ENCODE data around the gene FARP1.

FARP1 gene

GRCh38 chr13:98435376-98435775 is 292.5 kb downstream of the FARP1 start:
- no peak for DNase-seq

DNA sequence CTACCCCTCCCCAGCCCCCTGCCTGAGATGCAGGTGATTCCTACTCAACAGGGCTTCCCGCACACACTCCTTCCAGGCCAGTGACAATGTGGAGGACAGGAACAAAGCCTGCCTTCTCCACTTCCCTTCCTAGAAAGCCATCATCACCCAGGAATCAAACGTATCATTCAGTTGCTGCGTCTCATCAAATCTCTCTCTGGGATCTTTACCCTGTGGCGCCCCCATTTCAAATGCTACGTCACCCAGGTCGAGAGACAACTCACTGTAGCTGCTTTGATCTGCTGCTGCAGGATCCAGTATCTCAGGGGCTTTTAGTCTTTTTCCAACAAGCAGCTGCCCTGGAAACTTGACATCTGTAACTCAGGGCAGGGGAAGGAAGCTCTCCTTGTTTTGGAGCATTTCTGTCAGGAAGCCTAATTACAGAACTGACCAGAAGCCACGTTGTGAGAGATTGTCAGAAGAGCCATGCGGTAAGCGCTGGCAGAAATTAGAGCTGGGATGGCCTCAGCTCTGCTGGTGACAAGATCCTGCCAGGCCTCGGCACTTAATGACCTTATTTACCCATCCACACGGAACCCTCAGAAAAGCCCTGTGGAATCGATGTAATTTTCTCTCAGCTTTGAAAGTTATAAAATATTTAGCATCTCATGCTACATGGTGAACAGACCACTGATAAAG is 293.5 kb downstream of the FARP1 start:
- no peak for DNase-seq

GRCh38 chr13:98438246-98439125 is 295.6 kb downstream of the FARP1 start:
- no peak for DNase-seq

- no peak for DNase-seq
Observed at GRCh38 chr13:98439126-98439828, 296.4 kb downstream of the FARP1 start.

GRCh38 chr13:98439896-98440295 is 297.0 kb downstream of the FARP1 start:
- DNase-seq, result no peak

DNA sequence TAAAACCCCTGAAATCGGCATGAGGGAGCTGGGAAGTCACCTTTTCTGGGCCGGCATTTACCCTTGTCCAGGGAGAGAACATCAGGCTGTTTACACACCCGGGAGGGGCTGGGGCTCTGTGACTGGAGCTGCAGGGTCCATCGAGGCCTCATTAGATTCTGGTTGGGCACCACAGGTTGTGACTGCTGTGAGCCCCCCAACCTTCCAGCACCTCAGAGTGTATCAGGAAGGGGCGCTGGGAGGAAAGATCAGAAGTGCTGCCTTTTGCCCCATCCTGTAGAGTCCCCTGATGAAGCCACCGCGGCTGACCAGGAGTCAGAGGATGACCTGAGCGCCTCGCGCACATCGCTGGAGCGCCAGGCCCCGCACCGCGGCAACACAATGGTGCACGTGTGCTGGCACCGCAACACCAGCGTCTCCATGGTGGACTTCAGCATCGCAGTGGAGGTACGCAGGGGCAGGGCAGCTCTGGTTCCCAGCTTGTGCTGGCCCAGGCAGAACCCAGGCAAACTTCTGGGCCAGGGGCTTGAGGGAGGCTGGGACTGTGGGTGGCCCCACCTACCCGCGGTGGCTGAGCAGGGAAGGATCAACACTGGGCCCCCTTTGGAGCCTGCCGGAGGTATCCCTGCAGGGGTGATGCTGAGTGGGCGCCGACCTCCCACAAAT is 297.6 kb downstream of the FARP1 start:
- DNase-seq, result no peak

GRCh38 chr13:98441056-98441676 is 298.3 kb downstream of the FARP1 start:
- no peak for DNase-seq

DNA sequence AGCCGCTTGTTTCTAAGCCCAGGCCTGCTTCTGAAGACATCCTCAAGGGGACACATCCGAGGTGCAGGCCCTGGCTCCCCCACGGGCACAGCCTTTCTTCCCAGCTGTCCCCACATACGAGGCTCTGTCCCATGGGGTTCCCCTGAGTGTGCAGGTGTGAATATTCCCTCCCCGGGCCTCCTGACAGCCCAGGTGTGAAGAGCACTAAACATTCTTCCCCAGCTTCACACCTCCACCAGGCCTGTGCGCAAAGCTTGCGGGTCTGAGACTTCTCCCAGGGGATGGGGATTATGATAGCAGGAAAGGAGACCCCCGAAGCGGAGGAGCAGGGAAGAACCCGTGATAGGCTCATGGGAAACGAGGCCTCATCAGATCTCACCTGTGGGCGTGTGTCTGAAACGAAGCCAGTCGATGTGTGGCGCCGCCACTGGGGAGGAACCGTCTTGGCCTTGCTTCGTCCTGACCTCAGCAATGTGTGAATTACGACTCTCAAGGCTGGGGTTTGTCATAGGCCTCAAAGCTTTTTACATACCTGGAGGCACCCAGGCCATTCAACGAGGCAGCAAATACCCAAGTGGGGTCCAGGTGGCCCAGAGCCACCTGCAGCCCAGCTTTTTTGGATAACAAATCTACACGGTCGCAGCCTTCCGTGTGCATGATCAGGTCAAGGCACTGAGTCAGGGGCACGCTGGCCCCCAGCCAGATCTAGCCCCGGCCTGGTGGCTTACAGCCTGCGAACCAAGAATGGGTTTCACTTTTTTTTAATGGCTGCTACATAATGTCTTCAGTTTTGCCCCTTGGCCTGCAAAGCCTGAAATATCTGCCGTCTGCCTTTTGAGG is 299.7 kb downstream of the FARP1 start:
- no peak for DNase-seq

- no peak for DNase-seq
Observed at GRCh38 chr13:98443329-98443728, 300.4 kb downstream of the FARP1 start.

GRCh38 chr13:98443800-98444325 is 301.0 kb downstream of the FARP1 start:
- no peak for DNase-seq

- DNase-seq, result no peak
Observed at GRCh38 chr13:98444381-98444780, 301.5 kb downstream of the FARP1 start.

DNA sequence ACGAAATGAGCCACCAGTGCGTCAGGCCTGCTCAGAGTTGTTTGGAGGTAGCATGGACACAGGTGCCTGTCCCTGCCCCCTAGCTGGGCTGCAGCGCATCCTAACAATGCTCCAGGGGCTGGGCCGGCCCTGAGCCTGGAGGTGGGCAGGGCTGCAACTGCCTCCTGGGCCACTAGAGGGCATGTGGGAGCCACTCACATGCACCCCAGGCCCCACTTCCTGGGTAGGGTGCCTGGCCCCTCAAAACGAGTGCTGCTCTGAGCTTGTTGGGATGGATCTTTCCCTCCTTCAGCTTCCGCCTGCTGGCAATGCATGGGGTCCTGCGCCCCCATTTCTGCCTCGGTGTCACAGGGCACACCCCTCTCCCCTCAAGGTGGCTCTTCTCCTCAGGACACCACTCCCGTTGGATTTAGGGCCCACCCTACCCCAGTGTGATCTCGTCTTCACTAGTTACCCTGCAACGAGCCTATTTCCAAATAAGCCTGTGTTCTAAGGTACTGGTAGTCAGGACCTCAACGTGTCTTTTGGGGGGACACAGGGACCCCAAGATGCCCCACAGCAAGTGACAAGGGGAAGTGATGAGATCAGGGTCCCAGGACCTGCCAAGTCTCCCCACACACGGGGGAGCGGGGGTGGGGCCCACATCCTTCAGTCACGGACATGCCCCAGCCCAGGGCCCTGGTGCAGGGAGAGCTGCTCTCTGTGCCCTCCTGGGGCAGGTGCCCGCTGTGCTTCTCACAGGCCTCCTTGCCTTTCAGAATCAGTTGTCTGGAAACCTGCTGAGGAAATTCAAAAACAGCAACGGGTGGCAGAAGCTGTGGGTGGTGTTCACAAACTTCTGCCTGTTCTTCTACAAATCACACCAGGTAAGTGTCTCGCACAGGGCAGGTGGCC is 302.7 kb downstream of the FARP1 start:
- peak; percentile 28 for DNase-seq

GRCh38 chr13:98446234-98446621 is 303.3 kb downstream of the FARP1 start:
- no peak for DNase-seq

GRCh38 chr13:98447130-98447529 is 304.2 kb downstream of the FARP1 start:
- no peak for DNase-seq

DNA sequence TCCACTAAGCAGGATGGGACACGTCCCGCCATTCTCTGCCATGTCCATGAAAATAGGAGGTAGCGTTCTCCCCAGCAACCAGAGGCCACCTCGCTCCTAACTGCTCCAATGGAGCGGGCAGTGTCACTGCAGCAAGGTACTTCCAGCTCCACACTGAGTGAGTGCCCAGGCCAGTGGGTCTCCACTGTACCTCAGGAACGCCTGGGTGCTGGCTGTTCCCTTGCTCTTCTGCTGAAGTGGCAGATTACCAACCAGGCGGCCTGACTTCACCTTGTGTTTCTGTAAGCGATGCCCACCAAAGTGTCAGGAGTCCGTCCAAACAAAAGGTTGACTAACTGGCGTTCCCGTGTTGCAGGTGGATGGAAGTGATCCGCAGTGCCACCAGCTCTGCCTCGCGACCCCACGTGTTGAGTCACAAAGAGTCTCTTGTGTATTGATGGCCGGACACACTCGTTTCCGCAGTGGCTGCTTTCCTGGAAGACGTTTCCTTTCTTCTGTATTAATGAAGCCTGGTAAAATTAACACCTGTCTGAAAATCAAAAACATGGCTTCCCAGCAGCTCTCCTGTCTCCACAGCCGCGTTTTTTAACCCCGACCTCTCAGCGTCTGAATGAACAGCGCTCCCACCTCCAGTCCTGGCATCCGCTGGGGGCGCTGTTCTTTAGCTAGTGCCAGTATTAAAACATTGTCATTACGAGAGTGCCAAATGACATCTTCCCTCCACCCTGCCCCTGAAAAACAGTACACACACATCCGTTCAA is 305.2 kb downstream of the FARP1 start:
- DNase-seq, result peak; percentile 67

- no peak for DNase-seq
Observed at GRCh38 chr13:98448642-98448928, 305.7 kb downstream of the FARP1 start.

- DNase-seq, result no peak
Observed at GRCh38 chr13:98449273-98449672, 306.4 kb downstream of the FARP1 start.

- no peak for DNase-seq
Observed at GRCh38 chr13:98450026-98450425, 307.1 kb downstream of the FARP1 start.

DNA sequence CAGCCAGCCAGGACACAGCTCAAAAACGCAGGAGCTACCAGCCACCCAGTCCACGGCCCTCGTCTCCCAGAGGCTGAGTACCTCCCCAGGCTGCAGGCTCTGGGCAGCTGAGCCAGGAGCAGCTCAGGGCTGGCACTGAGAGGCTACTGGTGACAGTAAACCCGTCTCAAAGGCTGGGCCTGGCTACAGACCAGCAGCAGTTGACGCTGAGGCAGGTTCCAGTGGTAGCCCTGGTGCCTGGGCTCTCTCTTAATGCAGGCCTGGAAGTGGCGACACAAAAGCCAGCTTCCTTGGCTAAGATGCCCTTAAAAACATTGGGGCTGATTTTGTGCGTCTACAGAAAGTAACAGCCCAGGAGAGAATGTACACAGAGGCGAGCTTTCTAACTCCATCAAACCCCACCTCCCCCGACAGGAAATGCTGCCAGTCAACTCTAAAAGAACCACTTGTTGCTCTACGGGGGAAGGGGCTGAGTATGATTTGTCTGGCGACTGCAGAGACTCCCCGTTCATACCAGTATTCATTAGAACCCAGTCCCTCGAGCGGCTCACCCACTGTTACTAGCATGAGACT is 307.7 kb downstream of the FARP1 start:
- DNase-seq, result peak; percentile 17
